ENCODE data around the gene DPM3.

Gene DPM3

GRCh38 chr1:155184835-155185782, 44.8 kb upstream of the DPM3 start:
- no peak overlapping the region for H3K4me3 ChIP-seq (ENCODE audit: low read length)
- TF ChIP-seq CTCF (conservative IDR thresholded peaks at IDR 0.05; ENCODE audit: low read length) = no peak
- DNase-seq (ENCODE audit: low read depth) = no peak

- no peak for TF ChIP-seq CTCF (conservative IDR thresholded peaks at IDR 0.05; ENCODE audit: low read length)
- DNase-seq (ENCODE audit: low read depth) = no peak
- no peak overlapping the region for H3K4me3 ChIP-seq (ENCODE audit: low read length)
These were observed 44.0 kb upstream of the DPM3 start for GRCh38 chr1:155184351-155184811.

DNA sequence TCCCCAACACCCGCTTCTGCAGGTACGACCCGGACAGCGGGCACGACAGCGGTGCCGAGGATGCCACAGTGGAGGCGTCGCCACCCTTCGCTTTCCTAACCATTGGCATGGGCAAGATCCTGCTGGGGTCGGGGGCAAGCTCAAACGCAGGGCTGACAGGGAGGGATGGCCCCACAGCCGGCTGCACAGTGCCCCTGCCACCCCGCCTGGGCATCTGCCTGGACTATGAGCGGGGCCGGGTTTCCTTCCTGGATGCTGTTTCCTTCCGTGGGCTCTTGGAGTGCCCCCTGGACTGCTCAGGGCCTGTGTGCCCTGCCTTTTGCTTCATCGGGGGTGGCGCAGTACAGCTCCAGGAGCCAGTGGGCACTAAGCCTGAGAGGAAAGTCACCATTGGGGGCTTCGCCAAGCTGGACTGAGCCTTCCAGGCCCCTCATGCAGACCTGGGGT, 43.5 kb upstream of the DPM3 start:
- H3K4me3 ChIP-seq (ENCODE audit: low read length) = no peak overlapping the region
- TF ChIP-seq CTCF (conservative IDR thresholded peaks at IDR 0.05; ENCODE audit: low read length) = no peak
- no peak for DNase-seq (ENCODE audit: low read depth)

- no peak for DNase-seq (ENCODE audit: low read depth)
- no peak for TF ChIP-seq CTCF (conservative IDR thresholded peaks at IDR 0.05; ENCODE audit: low read length)
- no peak overlapping the region for H3K4me3 ChIP-seq (ENCODE audit: low read length)
These were observed 41.8 kb upstream of the DPM3 start for GRCh38 chr1:155182052-155182550.

GRCh38 chr1:155181371-155182051, 41.2 kb upstream of the DPM3 start:
- no peak for TF ChIP-seq CTCF (conservative IDR thresholded peaks at IDR 0.05; ENCODE audit: low read length)
- no peak overlapping the region for H3K4me3 ChIP-seq (ENCODE audit: low read length)
- no peak for DNase-seq (ENCODE audit: low read depth)

DNA sequence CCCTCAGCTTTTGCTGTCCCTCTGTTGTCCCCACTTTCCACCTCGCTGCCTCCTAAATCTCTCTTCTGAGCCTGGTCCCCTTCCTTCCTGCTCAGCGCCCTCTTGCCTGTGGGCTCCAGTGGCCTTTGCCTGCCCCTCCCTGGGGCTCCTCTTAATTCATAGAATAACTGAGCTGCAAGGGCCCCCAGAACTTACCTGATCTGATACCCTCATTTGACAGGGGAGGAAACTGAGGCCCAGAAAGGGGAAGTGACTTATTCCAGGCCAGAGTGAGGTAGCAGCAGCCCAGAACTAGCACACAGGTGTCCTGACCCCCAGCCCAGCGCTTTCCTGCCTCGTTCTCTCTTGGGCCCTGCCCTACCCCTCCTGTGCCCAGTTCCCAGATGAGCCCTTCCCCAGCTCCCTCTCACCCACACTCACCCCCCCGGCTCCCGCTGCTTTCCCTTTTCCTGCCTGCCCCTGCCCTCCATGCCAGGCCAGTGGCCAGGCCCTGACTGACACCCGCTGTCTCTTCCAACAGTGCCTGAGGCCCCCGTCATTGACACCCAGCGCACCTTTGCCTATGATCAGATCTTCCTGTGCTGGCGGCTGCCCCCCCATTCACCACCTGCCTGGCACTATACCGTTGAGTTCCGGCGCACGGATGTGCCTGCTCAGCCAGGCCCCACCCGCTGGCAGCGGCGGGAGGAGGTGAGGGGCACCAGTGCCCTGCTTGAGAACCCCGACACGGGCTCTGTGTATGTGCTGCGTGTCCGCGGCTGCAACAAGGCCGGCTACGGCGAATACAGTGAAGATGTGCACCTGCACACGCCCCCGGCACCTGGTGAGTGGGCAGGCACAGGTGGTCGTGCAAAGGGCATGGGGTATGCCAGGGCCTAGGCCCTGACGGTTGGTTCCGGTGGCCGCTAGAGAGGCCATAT, 39.0 kb upstream of the DPM3 start:
- no peak overlapping the region for H3K4me3 ChIP-seq (ENCODE audit: low read length)
- TF ChIP-seq CTCF (conservative IDR thresholded peaks at IDR 0.05; ENCODE audit: low read length) = no peak
- DNase-seq (ENCODE audit: low read depth) = no peak
